LNCAP (cell line): ENCODE data around the gene DKKL1.

Experiments used
- TF ChIP-seq, protein P1 (sequence below): fragments of 450-650 bp; IDR thresholded peaks from 2 replicates; pipeline ENCODE4 v1.5.1; 2017; ENCODE audit warnings: mild to moderate bottlenecking

The DKKL1 gene

DNA sequence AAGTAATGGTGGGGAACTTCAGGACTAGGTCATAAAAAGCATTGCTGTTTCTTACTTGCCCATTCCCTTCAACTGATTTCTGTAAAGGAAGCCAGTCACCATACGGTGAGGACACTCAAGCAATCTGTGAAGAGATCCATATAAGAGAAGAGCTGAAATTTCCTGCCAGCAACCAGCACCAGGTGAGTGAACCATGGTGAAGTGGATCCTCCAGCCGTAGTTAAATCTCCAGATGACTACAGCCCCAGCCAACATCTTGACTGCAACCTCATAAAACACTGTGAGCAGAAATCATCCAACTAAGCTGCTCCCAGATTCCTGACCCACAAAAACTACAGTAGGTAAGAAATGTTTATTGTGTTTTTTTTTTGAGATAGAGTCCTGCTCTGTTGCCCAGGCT lies 34.9 kb upstream of the DKKL1 start:
- TF ChIP-seq, protein P1, sequence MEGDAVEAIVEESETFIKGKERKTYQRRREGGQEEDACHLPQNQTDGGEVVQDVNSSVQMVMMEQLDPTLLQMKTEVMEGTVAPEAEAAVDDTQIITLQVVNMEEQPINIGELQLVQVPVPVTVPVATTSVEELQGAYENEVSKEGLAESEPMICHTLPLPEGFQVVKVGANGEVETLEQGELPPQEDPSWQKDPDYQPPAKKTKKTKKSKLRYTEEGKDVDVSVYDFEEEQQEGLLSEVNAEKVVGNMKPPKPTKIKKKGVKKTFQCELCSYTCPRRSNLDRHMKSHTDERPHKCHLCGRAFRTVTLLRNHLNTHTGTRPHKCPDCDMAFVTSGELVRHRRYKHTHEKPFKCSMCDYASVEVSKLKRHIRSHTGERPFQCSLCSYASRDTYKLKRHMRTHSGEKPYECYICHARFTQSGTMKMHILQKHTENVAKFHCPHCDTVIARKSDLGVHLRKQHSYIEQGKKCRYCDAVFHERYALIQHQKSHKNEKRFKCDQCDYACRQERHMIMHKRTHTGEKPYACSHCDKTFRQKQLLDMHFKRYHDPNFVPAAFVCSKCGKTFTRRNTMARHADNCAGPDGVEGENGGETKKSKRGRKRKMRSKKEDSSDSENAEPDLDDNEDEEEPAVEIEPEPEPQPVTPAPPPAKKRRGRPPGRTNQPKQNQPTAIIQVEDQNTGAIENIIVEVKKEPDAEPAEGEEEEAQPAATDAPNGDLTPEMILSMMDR, result no peak

DNA sequence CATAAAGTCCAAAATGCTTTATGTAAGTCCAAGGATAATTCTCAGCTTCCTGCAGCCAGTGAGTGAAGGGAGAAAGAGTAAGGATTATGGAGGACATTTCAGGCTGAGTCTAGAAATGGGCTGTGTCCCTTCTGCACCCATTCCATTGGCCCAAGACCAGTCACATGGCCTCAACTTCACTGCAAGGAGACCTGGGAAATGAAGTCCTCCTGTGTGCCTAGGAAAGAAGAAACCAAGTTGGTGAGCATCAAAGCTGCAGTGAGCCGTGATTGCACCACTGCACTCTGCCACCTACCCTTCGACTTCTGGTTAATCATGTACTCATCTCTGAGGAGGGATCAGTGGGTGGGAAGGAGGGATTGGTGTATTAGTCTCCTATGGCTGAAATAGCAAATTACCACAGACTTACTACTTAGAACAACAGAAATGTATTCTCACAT lies 32.0 kb upstream of the DKKL1 start:
- TF ChIP-seq, protein P1, result no peak

DNA sequence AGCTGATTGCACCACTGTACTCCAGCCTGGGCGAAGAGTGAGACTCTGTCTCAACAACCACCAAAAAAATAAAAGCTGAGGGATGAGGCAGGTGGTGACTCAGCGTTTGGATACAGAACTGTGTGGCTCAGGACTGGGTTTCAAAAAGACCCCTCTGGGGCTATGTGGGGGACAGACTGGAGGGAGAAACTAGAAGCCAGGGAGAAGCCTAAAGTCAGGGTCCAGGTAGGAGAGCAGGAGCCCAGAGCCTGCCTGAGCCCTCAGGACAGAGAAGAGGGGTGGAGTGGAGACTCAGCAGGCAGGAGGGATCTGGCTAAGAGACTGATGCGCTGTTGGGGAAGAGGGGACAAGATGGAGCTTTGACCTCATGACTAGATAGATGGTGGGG lies 30.3 kb upstream of the DKKL1 start:
- TF ChIP-seq, protein P1, result no peak

GRCh38 chr19:49333811-49334288 lies 29.8 kb upstream of the DKKL1 start:
- TF ChIP-seq, protein P1, result no peak

- TF ChIP-seq, protein P1, result no peak
Measured at GRCh38 chr19:49335071-49335783, 28.4 kb upstream of the DKKL1 start, which contains the start of gene CD37. TSS of gene CD37 (plus strand) at chr19:49335406. CDS start at chr19:49335541, 135 bp downstream.

- TF ChIP-seq, protein P1, result no peak
Measured at GRCh38 chr19:49335784-49336481, 27.7 kb upstream of the DKKL1 start.

GRCh38 chr19:49336482-49337266 lies 27.0 kb upstream of the DKKL1 start:
- TF ChIP-seq, protein P1, result no peak
